Thymus (tissue), 11 donors: ENCODE measurements around the gene ARID4B. TPM values are rescaled to one million over a fixed set of nuclear protein-coding genes. Genes with fewer than 3 reads are reported as not detected.

Experiments
- DNase-seq, 9 donors: peaks; one replicate each; pipeline ENCODE4 v3.0.0-alpha.2; 2013; ENCODE audit warnings: low spot score in 9 of 9, low read depth in 6 of 9, missing footprints in 1 of 9
- H3K27ac ChIP-seq, 2 donors: one replicate each; pipeline ENCODE4 v1.5.1; 2013; ENCODE audit warnings: control low read depth in 1 of 2, low read depth in 1 of 2, low read length in 1 of 2, mild to moderate bottlenecking in 1 of 2, moderate library complexity in 1 of 2
- H3K27me3 ChIP-seq, 2 donors: one replicate each; pipeline ENCODE4 v1.5.1; 2013; ENCODE audit warnings: low read length in 1 of 2; ENCODE audit not compliant: control insufficient read depth in 2 of 2, insufficient read depth in 1 of 2
- H3K36me3 ChIP-seq, 2 donors: one replicate each; pipeline ENCODE4 v1.5.1; 2013; ENCODE audit warnings: low read length in 1 of 2, mild to moderate bottlenecking in 1 of 2, moderate library complexity in 1 of 2; ENCODE audit not compliant: control insufficient read depth in 2 of 2, insufficient read depth in 2 of 2
- H3K4me1 ChIP-seq, 2 donors: one replicate each; pipeline ENCODE4 v1.5.1; 2013; ENCODE audit warnings: low read length in 2 of 2; ENCODE audit not compliant: control insufficient read depth in 2 of 2, insufficient read depth in 2 of 2
- H3K4me3 ChIP-seq, 2 donors: one replicate each; pipeline ENCODE4 v1.5.1; 2013; ENCODE audit warnings: low read length in 2 of 2, control low read depth in 1 of 2, mild to moderate bottlenecking in 1 of 2
- H3K9me3 ChIP-seq, 2 donors: one replicate each; pipeline ENCODE4 v1.5.1; 2013; ENCODE audit warnings: low read length in 1 of 2, mild to moderate bottlenecking in 1 of 2; ENCODE audit not compliant: control insufficient read depth in 2 of 2, insufficient read depth in 1 of 2
- WGBS: extraction: QIAGEN DNeasy Blood & Tissue Kit; methylation state at CpG from one replicate; pipeline ENCODE4 v1.1.7; 2013; 5-methylcytosine and 5-hydroxymethylcytosine counted together
- polyA plus RNA-seq: library from polyadenylated mRNA; stranded (reverse); fragments of 200-250 nt; gene quantifications from one replicate; pipeline ENCODE4 v1.2.3, GENCODE V29; 2013
- total RNA-seq: library from RNA; stranded (reverse); fragments of 120-200 nt; gene quantifications from one replicate; pipeline ENCODE4 v1.2.4, GENCODE V29; 2013
- donor health status: healthy.

The ARID4B gene
- total and polyA plus RNA-seq, 2 donors: 36.9 to 41.8 TPM

DNA sequence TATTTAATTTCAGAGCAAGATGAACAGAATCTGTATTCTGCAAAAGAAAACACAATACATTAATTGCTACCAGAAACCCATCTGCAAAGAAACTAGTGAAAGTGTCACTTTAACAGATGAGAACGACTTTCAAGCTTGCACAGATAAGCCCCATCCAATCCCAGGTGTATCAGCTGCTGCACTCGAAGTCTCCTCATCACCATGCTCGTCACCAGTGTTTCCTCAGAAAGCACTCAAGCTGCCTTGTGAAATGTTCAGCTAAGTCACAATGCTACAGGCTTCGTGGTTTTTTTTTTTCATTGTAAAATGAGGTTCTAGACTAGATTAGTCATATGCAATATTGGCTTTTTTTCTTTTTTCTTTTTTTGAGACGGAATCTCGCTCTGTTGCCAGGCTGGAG lies 196.0 kb downstream of the ARID4B start:
- WGBS: 90% methylated on average over 6 of the region's 6 CpGs
- no peaks in the 10 kb centered on the region for H3K27me3 ChIP-seq
- H3K36me3 ChIP-seq: peaks cover 17 to 52% of the 10 kb centered on the region in 2 donors
- no peak overlapping the region for H3K4me3 ChIP-seq
- H3K27ac ChIP-seq: no peak overlapping the region
- DNase-seq: no peak
- peaks cover 0 to 6% of the 10 kb centered on the region in 2 donors for H3K4me1 ChIP-seq
- H3K9me3 ChIP-seq: no peaks in the 10 kb centered on the region

DNA sequence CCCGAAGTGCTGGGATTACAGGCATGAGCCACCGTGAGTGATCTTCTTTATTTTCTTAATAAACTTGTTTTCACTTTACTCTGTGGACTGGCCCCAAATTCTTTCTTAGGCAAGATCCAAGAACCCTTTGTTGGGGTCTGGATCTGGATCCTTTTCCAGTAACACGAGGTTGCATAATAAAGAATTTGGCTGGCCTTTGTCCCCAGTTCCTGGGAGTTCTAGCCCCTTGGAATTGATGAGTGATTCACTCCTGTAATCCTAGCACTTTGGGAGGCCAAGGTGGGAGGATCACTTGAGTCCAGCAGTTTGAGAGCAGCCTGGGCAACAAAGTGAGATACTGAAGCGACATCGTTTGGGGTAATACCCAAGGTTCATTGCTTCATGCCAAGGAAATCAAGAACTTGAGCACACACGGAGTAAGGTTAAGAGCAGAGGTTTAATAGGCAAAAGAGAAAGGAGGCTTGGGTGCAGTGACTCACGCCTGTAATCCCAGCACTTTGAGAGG lies 197.2 kb downstream of the ARID4B start:
- H3K36me3 ChIP-seq: peaks cover 10 to 46% of the 10 kb centered on the region in 2 donors
- DNase-seq: no peak
- H3K9me3 ChIP-seq: no peaks in the 10 kb centered on the region
- peaks cover 3 to 16% of the 10 kb centered on the region in 2 donors for H3K4me1 ChIP-seq
- no peak overlapping the region for H3K4me3 ChIP-seq
- H3K27ac ChIP-seq: no peak overlapping the region
- 96% methylated on average over 7 of the region's 7 CpGs for WGBS
- H3K27me3 ChIP-seq: no peaks in the 10 kb centered on the region

DNA sequence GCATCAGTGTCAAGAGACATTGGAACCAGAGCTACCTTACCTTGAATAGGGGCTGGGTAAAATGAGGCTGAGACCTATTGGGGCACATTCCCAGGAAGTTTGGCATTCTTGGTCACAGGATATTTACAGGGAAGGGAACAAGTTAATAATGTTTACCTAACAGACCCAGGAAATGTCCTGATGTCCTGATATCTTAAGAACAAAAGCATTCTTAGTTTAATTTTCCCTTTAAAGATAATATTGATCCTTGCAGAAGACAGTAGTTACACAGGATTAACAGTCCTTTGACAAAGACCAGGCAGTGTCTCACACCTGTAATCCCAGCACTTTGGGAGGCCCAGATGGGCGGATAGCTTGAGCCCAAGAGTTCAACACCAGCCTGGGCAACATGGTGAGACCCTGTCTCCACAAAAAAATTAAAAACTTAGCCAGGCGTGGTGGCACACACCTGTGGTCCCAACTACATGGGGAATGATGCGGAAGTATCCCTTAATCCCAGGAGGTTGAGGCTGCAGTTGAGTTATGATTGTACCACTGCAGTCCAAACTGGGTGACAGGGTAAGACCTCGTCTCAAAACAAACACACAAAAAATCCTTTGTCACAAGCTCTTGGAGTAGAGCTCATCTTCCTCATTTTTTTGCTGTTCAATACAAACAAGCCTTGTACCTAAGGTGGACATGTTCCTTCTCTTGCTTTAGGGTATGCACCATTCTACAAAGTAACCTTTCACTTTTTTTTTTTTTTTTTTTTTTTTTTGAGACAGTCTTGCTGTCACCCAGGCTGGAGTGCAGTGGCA lies 198.0 kb downstream of the ARID4B start:
- 99% methylated on average over 4 of the region's 4 CpGs for WGBS

DNA sequence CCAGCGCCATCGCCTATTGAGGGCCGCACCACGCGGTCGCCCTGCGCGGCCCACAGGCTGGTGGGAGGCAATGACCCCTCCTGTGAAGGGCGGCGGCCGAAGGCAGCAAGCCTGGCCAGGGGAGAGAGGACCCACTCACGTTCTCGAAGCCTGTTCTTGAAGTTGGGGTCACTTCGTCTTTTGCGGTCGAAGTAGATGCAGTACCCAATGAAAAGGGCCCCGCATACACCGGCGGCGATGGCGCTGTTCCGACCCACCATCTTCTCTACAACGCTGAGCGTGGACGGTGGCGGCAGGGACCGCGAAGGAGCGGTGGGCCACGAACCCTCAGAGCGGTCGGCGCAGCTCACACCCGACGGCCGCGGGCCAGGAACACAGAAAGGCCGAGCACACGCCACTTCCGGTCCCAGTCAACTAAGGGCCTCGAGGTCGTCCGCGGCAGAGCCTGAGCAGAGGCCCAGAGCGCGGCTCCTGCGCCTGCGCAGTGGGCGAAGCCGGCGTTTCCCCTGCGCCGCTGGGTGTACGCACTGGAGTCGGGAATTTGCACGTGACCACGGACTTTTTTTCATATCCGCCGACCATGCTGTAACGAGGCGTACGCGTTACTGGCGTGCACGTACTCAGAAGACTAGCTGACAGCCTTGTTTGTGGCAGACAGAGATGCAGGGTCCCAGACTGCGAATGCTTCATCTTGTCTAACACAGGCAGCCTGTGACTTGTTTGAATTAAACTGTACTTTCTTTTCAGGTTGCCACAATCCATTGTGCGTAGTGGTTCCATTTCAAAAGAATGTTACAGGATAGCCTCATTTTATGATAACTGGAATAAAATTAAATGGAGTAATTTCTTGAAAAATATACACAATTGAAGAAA lies 199.3 kb downstream of the ARID4B start, which contains the start of gene TOMM20:
TSS of gene TOMM20 (minus strand) at position 382 of the 873 bp plus-strand sequence. CDS start at position 260, 122 bp downstream.
- no peaks in the 10 kb centered on the region for H3K27me3 ChIP-seq
- H3K4me1 ChIP-seq: peaks cover 6 to 16% of the 10 kb centered on the region in 2 donors
- peak; percentile 92 to 98 (median 94) for DNase-seq
- peak within 1 kb of the TSS; percentile 85 to 96 for H3K27ac ChIP-seq
- WGBS: 2% methylated on average over 67 of the region's 67 CpGs
- peaks cover 10 to 41% of the 10 kb centered on the region in 2 donors for H3K36me3 ChIP-seq
- no peaks in the 10 kb centered on the region for H3K9me3 ChIP-seq
- H3K4me3 ChIP-seq: peak within 1 kb of the TSS; percentile 61 to 81

More for the DNA sequence above, 198.0 kb downstream of the ARID4B start:
- Histone ChIP-seq H3K4me1 (peaks cover 3 to 16% of the 10 kb centered on the region in 2 donors), H3K27ac (no peak overlapping the region), H3K27me3 (no peaks in the 10 kb centered on the region), H3K4me3 (no peak overlapping the region), H3K9me3 (no peaks in the 10 kb centered on the region), H3K36me3 (peaks cover 10 to 42% of the 10 kb centered on the region in 2 donors)
- DNase-seq: no peak

DNA sequence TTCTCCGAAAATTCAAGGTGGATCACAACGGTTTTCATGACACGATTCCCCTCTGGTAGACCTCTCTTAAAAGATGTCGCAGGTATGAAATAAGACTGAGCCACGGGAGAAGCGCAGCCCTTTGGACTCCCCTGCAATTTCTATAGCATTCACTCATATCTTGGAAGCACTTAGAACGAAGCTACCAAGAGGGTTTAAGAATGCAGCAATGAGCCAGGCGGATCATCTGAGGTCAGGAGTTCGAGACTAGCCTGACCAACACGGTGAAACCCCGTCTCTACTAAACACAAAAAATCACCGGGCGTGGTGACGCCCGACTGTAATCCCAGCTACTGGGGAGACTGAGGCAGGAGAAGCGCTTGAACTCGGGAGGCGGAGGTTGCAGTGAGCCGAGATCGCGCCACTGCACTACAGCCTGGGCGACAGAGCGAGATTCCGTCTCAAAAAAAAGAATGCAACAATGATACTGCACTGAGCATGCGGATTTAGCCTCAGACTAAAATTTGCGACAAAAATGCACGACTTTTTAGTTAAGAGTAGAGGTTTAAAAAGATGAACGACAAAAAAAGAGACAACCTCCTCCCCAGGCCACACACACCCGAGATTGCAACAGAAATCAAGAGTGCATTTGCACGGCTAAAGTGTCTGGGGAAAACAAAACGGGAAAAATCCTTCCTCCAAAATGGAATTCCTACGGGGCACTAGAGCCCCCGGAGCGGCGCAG lies 200.1 kb downstream of the ARID4B start:
- no peaks in the 10 kb centered on the region for H3K9me3 ChIP-seq
- H3K27ac ChIP-seq: peak overlapping the region; percentile 85 to 96
- H3K4me1 ChIP-seq: peaks cover 6 to 16% of the 10 kb centered on the region in 2 donors
- H3K36me3 ChIP-seq: peaks cover 7 to 37% of the 10 kb centered on the region in 2 donors
- WGBS: 2% methylated on average over 35 of the region's 35 CpGs
- peak overlapping the region; percentile 61 to 81 for H3K4me3 ChIP-seq
- peak in 2 of 9 donors; percentile 29 to 37 for DNase-seq
- no peaks in the 10 kb centered on the region for H3K27me3 ChIP-seq

DNA sequence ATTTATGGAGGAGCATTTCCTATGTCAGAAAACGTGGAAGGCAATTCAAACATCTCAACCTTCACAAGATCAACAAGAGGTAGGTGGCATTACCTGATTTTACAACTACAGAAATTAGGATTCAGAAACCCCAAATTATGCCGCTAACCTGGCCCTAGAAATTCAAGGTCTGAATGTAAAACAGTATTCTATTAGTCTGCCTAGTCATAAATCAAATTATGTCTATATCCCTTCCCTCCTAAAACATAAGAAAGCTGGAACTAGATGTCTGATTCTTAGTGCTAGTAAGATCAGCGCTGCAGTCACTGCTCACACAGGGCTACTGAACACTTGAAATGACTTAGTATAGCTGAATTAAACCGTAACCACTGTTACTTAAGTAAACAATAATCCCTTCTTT lies 200.8 kb downstream of the ARID4B start:
- no peak for DNase-seq
- Histone ChIP-seq H3K36me3 (peaks cover 7 to 39% of the 10 kb centered on the region in 2 donors), H3K4me1 (peaks cover 6 to 16% of the 10 kb centered on the region in 2 donors), H3K27me3 (no peaks in the 10 kb centered on the region), H3K27ac (no peak overlapping the region), H3K9me3 (no peaks in the 10 kb centered on the region), H3K4me3 (peak overlapping the region; percentile 61 to 81)
- WGBS: 49% methylated on average over 4 of the region's 4 CpGs

DNA sequence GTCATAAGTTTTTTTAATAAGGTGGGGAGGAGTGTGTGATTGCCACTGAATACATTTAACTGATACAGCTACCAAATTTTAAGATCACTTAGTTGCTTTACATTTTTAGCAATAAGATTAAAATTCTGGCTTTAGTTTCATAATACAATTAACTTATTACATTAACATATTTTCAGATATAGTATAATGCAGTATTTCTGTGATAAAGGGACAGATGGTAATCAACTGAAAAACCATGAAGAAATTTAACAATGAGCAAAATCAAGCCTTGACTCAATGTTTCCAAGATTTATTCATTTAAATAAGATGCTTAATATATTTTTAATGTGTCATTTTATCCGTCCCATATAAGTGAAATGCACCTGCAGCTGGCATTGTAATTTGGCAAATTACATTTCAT lies 203.3 kb downstream of the ARID4B start:
- peaks cover 10 to 50% of the 10 kb centered on the region in 2 donors for H3K36me3 ChIP-seq
- H3K27me3 ChIP-seq: no peaks in the 10 kb centered on the region
- no peak for DNase-seq
- no peak overlapping the region for H3K27ac ChIP-seq
- no peaks in the 10 kb centered on the region for H3K9me3 ChIP-seq
- H3K4me1 ChIP-seq: peaks cover 6 to 16% of the 10 kb centered on the region in 2 donors
- 93% methylated on average over 1 of the region's 1 CpG for WGBS
- H3K4me3 ChIP-seq: no peak overlapping the region

DNA sequence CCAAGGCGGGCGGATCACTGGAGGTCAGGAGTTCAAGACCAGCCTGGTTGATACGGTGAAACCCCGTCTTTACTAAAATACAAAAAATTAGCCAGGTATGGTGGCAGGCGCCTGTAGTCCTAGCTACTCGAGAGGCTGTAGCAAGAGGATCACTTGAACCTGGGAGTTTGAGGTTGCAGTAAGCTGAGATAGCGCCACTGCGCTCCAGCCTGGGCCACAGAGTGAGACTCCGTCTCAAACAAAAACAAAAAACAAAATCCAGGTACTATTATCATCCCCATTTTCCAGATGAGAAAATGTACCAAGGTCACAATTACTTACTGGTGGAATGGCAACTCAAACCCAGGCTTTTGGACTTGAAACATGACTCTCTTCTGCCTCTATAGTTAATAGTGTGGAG lies 203.9 kb downstream of the ARID4B start:
- H3K9me3 ChIP-seq: no peaks in the 10 kb centered on the region
- 98% methylated on average over 9 of the region's 9 CpGs for WGBS
- H3K27me3 ChIP-seq: no peaks in the 10 kb centered on the region
- peaks cover 6 to 16% of the 10 kb centered on the region in 2 donors for H3K4me1 ChIP-seq
- peaks cover 10 to 55% of the 10 kb centered on the region in 2 donors for H3K36me3 ChIP-seq
- no peak for DNase-seq
- no peak overlapping the region for H3K27ac ChIP-seq
- H3K4me3 ChIP-seq: no peak overlapping the region
